ENCODE data around the gene KEAP1. TPM values are rescaled to one million over a fixed set of nuclear protein-coding genes. Genes with fewer than 3 reads are reported as not detected.

KEAP1 gene
- total and polyA plus RNA-seq, 9 of the 15 experiments (the other 6 are each of a cell fraction or from before 2014, with no cell fraction given): 2.1 to 95.6 (median 64.3) TPM

DNA sequence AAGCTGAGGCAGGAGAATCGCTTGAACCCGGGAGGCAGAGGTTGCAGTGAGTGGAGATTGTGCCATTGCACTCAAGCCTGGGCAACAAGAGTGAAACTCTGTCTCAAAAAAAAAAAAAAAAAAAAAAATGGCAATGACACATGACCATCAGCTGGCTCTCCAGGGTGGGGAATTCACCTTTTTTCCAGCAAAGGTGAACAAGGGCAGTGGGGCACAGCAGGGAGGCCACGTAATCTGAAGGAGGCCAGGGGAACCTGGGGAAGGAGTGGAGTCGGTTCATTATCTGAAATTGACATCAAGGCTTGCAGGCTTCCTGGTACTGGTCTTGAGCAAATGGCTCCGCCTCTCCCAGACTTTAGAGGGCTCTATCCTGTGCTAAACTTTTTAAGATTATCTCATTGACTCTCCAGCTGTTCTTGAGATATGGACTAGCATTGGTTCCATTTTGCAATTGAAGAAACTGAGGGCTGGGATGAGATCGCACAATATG, 28.1 kb downstream of the KEAP1 start (continued):
- TF ChIP-seq TARDBP (IDR thresholded peaks at IDR 0.05) (0 out of 2 replicates have a peak, but pooled peaks have one; percentile 32), MTA3 (IDR thresholded peaks at IDR 0.05; ENCODE audit: borderline replicate concordance) (peak; percentile 53; the same call in 1 of the 2 replicates), TGIF2 (CRISPR knock-in tag; IDR thresholded peaks at IDR 0.05) (no peak), FOXA3 (CRISPR knock-in tag; conservative IDR thresholded peaks at IDR 0.05 in 1 of 2, IDR thresholded peaks at IDR 0.05 in 1 of 2) (no peak), TAF1 (IDR thresholded peaks at IDR 0.05; ENCODE audit: control insufficient read depth, extremely low read depth, insufficient read depth, low read length, severe bottlenecking) (no peak), PPARD (CRISPR knock-in tag; IDR thresholded peaks at IDR 0.05) (no peak), ZNF696 (CRISPR knock-in tag; conservative IDR thresholded peaks at IDR 0.05) (no peak)
- TF ChIP-seq, protein P1, sequence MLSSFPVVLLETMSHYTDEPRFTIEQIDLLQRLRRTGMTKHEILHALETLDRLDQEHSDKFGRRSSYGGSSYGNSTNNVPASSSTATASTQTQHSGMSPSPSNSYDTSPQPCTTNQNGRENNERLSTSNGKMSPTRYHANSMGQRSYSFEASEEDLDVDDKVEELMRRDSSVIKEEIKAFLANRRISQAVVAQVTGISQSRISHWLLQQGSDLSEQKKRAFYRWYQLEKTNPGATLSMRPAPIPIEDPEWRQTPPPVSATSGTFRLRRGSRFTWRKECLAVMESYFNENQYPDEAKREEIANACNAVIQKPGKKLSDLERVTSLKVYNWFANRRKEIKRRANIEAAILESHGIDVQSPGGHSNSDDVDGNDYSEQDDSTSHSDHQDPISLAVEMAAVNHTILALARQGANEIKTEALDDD (IDR thresholded peaks at IDR 0.05): 0 out of 2 replicates have a peak, but pooled peaks have one; percentile 49
- TF ChIP-seq, protein P2, sequence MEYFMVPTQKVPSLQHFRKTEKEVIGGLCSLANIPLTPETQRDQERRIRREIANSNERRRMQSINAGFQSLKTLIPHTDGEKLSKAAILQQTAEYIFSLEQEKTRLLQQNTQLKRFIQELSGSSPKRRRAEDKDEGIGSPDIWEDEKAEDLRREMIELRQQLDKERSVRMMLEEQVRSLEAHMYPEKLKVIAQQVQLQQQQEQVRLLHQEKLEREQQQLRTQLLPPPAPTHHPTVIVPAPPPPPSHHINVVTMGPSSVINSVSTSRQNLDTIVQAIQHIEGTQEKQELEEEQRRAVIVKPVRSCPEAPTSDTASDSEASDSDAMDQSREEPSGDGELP (CRISPR knock-in tag; IDR thresholded peaks at IDR 0.05; ENCODE audit: borderline replicate concordance): peak; percentile 79
- TF ChIP-seq, protein P3, sequence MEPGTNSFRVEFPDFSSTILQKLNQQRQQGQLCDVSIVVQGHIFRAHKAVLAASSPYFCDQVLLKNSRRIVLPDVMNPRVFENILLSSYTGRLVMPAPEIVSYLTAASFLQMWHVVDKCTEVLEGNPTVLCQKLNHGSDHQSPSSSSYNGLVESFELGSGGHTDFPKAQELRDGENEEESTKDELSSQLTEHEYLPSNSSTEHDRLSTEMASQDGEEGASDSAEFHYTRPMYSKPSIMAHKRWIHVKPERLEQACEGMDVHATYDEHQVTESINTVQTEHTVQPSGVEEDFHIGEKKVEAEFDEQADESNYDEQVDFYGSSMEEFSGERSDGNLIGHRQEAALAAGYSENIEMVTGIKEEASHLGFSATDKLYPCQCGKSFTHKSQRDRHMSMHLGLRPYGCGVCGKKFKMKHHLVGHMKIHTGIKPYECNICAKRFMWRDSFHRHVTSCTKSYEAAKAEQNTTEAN (CRISPR knock-in tag; IDR thresholded peaks at IDR 0.05): no peak
- TF ChIP-seq, protein P4, sequence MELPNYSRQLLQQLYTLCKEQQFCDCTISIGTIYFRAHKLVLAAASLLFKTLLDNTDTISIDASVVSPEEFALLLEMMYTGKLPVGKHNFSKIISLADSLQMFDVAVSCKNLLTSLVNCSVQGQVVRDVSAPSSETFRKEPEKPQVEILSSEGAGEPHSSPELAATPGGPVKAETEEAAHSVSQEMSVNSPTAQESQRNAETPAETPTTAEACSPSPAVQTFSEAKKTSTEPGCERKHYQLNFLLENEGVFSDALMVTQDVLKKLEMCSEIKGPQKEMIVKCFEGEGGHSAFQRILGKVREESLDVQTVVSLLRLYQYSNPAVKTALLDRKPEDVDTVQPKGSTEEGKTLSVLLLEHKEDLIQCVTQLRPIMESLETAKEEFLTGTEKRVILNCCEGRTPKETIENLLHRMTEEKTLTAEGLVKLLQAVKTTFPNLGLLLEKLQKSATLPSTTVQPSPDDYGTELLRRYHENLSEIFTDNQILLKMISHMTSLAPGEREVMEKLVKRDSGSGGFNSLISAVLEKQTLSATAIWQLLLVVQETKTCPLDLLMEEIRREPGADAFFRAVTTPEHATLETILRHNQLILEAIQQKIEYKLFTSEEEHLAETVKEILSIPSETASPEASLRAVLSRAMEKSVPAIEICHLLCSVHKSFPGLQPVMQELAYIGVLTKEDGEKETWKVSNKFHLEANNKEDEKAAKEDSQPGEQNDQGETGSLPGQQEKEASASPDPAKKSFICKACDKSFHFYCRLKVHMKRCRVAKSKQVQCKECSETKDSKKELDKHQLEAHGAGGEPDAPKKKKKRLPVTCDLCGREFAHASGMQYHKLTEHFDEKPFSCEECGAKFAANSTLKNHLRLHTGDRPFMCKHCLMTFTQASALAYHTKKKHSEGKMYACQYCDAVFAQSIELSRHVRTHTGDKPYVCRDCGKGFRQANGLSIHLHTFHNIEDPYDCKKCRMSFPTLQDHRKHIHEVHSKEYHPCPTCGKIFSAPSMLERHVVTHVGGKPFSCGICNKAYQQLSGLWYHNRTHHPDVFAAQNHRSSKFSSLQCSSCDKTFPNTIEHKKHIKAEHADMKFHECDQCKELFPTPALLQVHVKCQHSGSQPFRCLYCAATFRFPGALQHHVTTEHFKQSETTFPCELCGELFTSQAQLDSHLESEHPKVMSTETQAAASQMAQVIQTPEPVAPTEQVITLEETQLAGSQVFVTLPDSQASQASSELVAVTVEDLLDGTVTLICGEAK (IDR thresholded peaks at IDR 0.05): 0 out of 2 replicates have a peak, but pooled peaks have one; percentile 20
- TF ChIP-seq, protein P4 (CRISPR knock-in tag; IDR thresholded peaks at IDR 0.05): no peak

Measured in K562 (cell line).